PC-9 (cell line): ENCODE measurements around the gene PRAC2. TPM values are rescaled to one million over a fixed set of nuclear protein-coding genes. Genes with fewer than 3 reads are reported as not detected.

Experiments used
- BruUV-seq: library from RNA; stranded (reverse); fragments of 400-500 nt; replicated peaks from 2 replicates; lab custom pipeline; 2021; lab: Mats Ljungman, UMichigan
- CTCF ChIA-PET: fragments of 300-600 bp; sonication (Branson Sonifier 250); formaldehyde crosslinking; loops from one replicate; lab custom pipeline; 2022; ENCODE audit warnings: antibody characterized with exemption; lab: Charles Lee
- POLR2A ChIA-PET: fragments of 300-600 bp; sonication (Branson Sonifier 250); formaldehyde crosslinking; loops from one replicate; lab custom pipeline; 2022; ENCODE audit warnings: antibody characterized with exemption; ENCODE audit not compliant: unreplicated experiment; lab: Charles Lee
- DNase-seq, 2 experiments: peaks; one replicate each; pipeline versions ENCODE4 v3.0.0 to v3.0.0-alpha.2; 2015 to 2022; ENCODE audit warnings: mixed read lengths in 1 of 2
- H2AFZ ChIP-seq: fragments of 200-600 bp; sonication (generic); 2 replicates; pipeline ENCODE4 v1.8.1; 2017; ENCODE audit warnings: antibody characterized with exemption
- H3F3A ChIP-seq: fragments of 200-600 bp; sonication (generic); 2 replicates; pipeline ENCODE4 v1.8.1; 2017; ENCODE audit warnings: antibody characterized with exemption, mild to moderate bottlenecking, low read depth; ENCODE audit not compliant: insufficient read depth
- H3K27ac ChIP-seq: fragments of 200-600 bp; sonication (generic); 2 replicates; pipeline ENCODE4 v1.6.1; 2016; ENCODE audit warnings: mixed run types
- H3K27me3 ChIP-seq: fragments of 200-600 bp; sonication (generic); 2 replicates; pipeline ENCODE4 v1.6.1; 2016; ENCODE audit warnings: low read depth, mixed run types; ENCODE audit not compliant: insufficient read depth
- H3K36me3 ChIP-seq: fragments of 200-600 bp; sonication (generic); 2 replicates; pipeline ENCODE4 v1.6.1; 2016; ENCODE audit warnings: low read depth, mixed run types
- H3K4me1 ChIP-seq: fragments of 200-600 bp; sonication (generic); replicated peaks from 2 replicates; pipeline ENCODE4 v1.6.1; 2016; ENCODE audit warnings: mixed run types; ENCODE audit not compliant: insufficient read depth
- H3K4me2 ChIP-seq: fragments of 200-600 bp; sonication (generic); 2 replicates; pipeline ENCODE4 v1.6.1; 2017; ENCODE audit warnings: mixed run types
- H3K4me3 ChIP-seq: fragments of 200-600 bp; sonication (generic); 2 replicates; pipeline ENCODE4 v1.6.1; 2016; ENCODE audit warnings: mixed run types
- H3K79me2 ChIP-seq: fragments of 200-600 bp; sonication (generic); 2 replicates; pipeline ENCODE4 v1.6.1; 2017; ENCODE audit warnings: low read depth, mixed run types
- H3K9me2 ChIP-seq: fragments of 200-600 bp; sonication (generic); 2 replicates; pipeline ENCODE4 v1.8.1; 2017; ENCODE audit warnings: mild to moderate bottlenecking; ENCODE audit not compliant: insufficient read depth
- H3K9me3 ChIP-seq: fragments of 200-600 bp; sonication (generic); 2 replicates; pipeline ENCODE4 v1.8.1; 2016; ENCODE audit warnings: low read depth; ENCODE audit not compliant: insufficient read depth
- H4K20me1 ChIP-seq: fragments of 200-600 bp; sonication (generic); 2 replicates; pipeline ENCODE4 v1.8.1; 2017; ENCODE audit not compliant: insufficient read depth
- CTCF ChIP-seq: fragments of 200-600 bp; sonication (generic); conservative IDR thresholded peaks from 2 replicates; pipeline ENCODE4 v1.6.1; 2017; ENCODE audit warnings: mixed run types, antibody characterized with exemption, mild to moderate bottlenecking, moderate library complexity
- EZH2 ChIP-seq: fragments of 200-600 bp; sonication (generic); IDR thresholded peaks from 2 replicates; pipeline ENCODE4 v1.8.0; 2017; ENCODE audit warnings: antibody characterized with exemption, low read depth
- intact Hi-C: fragments of 100-400 bp; cut with micrococcal nuclease; formaldehyde crosslinking; loops from one replicate; pipeline ENCODE4 v1.10.0; 2022; ENCODE audit not compliant: unreplicated experiment
- total RNA-seq: library from RNA; stranded (reverse); gene quantifications from 2 replicates; pipeline ENCODE4 v1.2.3, GENCODE V29; 2021

Gene PRAC2
- total RNA-seq, 1 experiment from 2014 or later: not detected

- Histone ChIP-seq H3K4me3 (no peak overlapping the region), H3K27ac (no peak overlapping the region), H3K9me3 (no peaks in the 10 kb centered on the region), H4K20me1 (no peaks in the 10 kb centered on the region), H3K9me2 (no peaks in the 10 kb centered on the region), H3K27me3 (peaks cover 91% of the 10 kb centered on the region), H3K79me2 (no peaks in the 10 kb centered on the region), H3F3A (no peaks in the 10 kb centered on the region), H2AFZ (no peak overlapping the region), H3K36me3 (no peaks in the 10 kb centered on the region), H3K4me1 (no peaks in the 10 kb centered on the region), H3K4me2 (no peak overlapping the region)
- no peak for DNase-seq
- CTCF ChIA-PET: no interaction called here
- no peak for TF ChIP-seq CTCF
- no peak for TF ChIP-seq EZH2
- POLR2A ChIA-PET: no interaction called here
- no TSS peak for BruUV-seq
- intact Hi-C loops: no loop called here
Observed at GRCh38 chr17:48726916-48727286, 3.9 kb downstream of the PRAC2 start.

- POLR2A ChIA-PET: no interaction called here
Observed at GRCh38 chr17:48727415-48728175, 4.6 kb downstream of the PRAC2 start.

More at GRCh38 chr17:48727415-48728175, 4.6 kb downstream of the PRAC2 start:
- no TSS peak for BruUV-seq
- H3K4me1 ChIP-seq: no peaks in the 10 kb centered on the region
- CTCF ChIA-PET: no interaction called here
- no peak for DNase-seq
- no peak overlapping the region for H3K4me2 ChIP-seq
- no peaks in the 10 kb centered on the region for H3K36me3 ChIP-seq
- H3K9me3 ChIP-seq: no peaks in the 10 kb centered on the region
- no peak overlapping the region for H2AFZ ChIP-seq
- H3F3A ChIP-seq: no peaks in the 10 kb centered on the region
- TF ChIP-seq EZH2: no peak
- no peak for TF ChIP-seq CTCF
- H3K4me3 ChIP-seq: no peak overlapping the region
- H3K27ac ChIP-seq: no peak overlapping the region
- no peaks in the 10 kb centered on the region for H3K79me2 ChIP-seq
- intact Hi-C loops: no loop called here
- H3K27me3 ChIP-seq: peaks cover 91% of the 10 kb centered on the region
- H3K9me2 ChIP-seq: no peaks in the 10 kb centered on the region
- H4K20me1 ChIP-seq: no peaks in the 10 kb centered on the region
